NCI-H128 (cell line): ENCODE results near the gene CASP4.
A peak's percentile ranks its signal among the peaks of the same experiment; 100 is the strongest.
"Not testable (repeated sequence)": the region's sequence is repeated elsewhere in the genome, so short reads cannot be mapped to it uniquely, and the experiment has no call there.

ENCODE experiments used
- DNase-seq: peaks from one replicate; lab custom pipeline; 2025; ENCODE audit not compliant: unreplicated experiment; lab: John Stamatoyannopoulos, UW

CASP4 gene

DNA sequence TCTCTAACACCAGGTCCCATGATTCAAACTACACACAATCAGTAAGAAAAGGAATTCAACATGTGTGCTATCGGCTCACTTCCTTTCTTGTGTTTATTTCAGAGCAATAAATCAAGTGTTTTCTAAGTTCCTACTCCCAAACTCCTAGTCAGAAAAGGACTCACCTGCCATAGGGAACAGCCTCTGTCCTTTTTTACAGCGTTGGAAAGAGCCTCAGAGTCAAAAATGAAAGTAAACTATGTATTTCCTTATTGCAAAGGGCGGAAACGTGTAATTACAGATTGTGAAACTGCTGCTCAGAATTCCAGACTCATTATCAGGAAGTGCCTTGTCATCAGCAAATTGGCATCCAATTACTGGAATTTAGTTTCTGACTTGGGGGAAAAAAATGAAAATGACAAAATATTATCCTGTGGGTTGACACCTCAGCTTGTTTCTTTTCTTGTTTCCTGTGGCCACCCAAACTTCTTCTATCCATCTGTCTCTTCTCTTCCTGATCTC, at the start of gene CASP4:
Gene CASP4, minus strand, starts transcription at position 220 of the 501 bp plus-strand sequence. Its CDS starts 49 bp downstream, at position 171.
- no peak for DNase-seq

DNA sequence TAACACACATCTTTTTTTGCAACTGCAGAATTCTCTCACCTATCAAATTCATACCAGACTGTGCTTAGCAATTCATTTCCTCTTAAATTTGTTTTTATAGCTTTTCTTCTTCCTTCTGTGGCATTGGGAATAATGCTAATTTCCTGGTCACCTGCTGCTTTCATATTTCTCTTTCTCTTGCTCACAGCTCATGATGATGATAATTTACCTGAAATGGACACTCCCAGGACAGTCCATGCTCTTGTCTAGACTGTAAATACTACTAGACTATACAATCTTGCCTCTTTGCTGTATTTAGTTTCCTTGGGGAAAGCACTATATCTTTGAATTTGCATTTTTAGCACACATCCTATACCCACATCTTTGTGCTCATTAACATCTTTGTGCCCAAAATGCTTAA, 39.1 kb upstream of the CASP4 start:
- DNase-seq, result no peak

DNA sequence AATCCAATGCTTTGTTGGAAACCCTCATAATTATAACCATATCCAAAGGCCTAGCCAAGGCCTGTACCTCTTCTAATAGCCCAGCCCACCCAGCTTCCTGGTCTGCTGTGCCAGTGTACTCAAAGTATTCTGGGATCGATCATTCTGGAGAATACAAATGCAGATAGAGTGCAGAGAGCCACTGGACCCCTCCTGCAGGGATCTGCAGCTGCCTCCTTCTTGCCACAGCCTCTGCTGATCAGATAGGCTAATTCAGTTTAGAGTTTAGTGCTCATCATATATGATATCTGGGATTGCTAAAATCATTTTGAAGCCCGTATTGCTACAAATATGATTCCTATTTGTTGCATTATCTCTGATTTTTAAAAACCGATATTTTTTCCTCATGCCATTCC, 37.1 kb upstream of the CASP4 start:
- no peak for DNase-seq

- DNase-seq, result no peak
Observed at GRCh38 chr11:105004021-105004420, 35.6 kb upstream of the CASP4 start.

DNA sequence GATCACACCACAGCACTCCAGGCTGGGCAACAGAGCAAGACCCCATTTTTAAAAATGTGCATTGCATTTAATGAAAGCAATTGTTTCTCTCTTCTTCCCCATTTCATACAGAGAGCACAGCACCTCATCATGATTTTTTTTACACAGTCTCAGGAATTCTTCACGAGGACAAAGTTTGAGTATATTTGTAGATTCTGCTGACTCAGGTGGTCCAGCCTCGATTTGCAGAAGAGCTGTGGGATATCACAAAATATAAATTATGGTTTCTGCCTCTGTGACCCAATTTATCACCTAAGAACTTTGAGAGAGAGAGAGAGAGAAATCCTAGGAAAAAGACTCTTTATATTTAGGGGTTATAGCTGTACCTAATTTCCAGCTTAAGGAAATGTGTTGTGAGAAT, 34.8 kb upstream of the CASP4 start:
- no peak for DNase-seq

GRCh38 chr11:105000797-105001196, 32.4 kb upstream of the CASP4 start:
- DNase-seq, result no peak

DNA sequence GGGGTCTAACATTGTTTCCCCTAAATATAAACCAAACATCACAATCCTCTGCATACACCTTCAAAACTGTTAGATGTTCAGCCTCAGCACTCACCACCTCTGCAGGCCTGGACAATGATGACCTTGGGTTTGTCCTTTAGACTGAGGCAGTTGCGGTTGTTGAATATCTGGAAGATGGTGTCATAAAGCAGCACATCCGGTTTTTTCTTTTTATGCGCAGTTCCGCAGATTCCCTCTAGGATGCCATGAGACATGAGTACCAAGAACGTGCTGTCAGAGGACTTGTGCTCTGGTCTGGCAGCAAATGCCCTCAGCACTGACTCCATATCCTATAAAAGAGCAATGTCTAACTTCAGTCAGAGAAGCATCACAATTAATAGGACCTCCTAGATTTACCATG, 31.8 kb upstream of the CASP4 start:
- DNase-seq, result no peak

GRCh38 chr11:104999721-105000120, 31.3 kb upstream of the CASP4 start:
- no peak for DNase-seq

GRCh38 chr11:104997288-104997687, 28.9 kb upstream of the CASP4 start:
- no peak for DNase-seq

- DNase-seq, result peak; percentile 51
Observed at GRCh38 chr11:104995001-104995408, 26.6 kb upstream of the CASP4 start.

- no peak for DNase-seq
Observed at GRCh38 chr11:104992781-104993180, 24.4 kb upstream of the CASP4 start.

DNA sequence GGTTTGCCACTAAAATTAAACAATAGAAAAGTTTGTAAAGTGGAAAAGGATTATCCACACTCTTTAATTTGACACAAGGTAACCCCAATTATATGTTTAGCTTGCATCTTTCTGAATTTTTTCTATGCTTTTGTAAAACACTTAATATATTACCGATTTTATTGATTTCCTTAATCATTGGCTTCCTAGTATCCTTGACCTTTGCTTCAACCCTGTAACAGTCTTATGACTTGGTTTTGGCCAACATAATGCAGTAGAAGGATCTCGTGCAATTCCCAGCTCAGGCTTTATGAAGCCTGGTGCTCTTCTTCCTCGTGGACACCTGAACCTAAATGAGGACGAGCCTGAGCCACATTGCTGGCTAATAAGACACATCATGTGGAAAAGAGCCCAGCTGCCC, 23.6 kb upstream of the CASP4 start:
- no peak for DNase-seq

DNA sequence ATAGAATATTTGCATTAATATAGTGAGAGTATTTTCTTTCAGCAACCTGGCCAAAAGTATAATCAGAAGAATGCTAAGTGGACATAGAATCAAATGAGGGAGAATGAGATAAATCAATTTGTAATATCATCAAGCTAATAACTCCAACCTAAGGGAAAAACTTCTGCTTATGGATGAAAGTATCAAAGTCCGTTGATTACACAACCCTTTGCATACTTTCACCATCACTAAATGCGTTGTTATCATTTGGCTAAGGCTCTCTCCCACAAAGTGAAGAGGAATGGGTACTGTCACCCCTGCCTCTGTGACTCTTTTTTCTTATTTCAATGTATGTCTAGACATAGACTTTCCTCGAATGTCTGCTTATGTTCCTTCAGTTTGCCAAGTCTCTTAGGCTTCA, 16.4 kb upstream of the CASP4 start:
- no peak for DNase-seq

DNA sequence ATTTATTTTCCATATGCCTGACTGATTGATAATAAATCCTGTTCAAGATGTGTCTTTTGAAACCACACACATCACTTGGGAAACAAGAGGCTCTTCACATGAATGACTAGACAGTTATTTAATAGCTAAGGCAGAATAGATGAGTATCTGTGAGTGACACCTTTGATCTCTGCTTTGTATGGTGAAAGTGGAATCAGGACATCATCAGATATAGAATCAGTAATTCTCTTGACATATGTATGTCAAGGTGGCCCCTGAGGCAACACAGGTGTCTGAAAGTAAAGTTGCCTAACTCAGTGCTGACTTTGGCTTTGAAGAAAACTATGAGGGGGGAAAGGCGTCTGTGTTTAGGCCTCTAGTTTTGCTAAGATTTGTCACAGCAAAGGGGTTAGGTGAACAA, 11.5 kb upstream of the CASP4 start:
- DNase-seq, result no peak

DNA sequence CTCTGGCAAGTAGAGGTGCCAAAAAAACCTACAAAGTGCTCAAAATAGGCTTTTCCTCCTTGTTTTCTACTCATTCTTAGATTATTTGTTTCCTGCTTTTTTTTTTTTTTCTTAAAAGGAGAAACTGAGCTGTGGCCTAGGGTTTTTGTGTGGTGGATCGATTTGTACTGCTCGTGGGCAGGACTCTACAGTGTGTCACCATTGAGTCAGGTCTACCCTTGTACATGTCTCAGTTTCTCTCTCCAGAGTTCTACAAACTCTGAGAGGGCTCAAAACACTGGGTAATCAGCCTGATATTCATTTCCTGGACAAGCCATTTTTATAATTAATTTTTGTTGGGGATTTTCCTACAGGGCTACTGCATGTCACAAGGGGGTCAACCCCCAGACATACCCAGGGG, 5.2 kb upstream of the CASP4 start:
- DNase-seq, result no peak

GRCh38 chr11:104972924-104973323, 4.5 kb upstream of the CASP4 start:
- DNase-seq, result not testable (repeated sequence)

DNA sequence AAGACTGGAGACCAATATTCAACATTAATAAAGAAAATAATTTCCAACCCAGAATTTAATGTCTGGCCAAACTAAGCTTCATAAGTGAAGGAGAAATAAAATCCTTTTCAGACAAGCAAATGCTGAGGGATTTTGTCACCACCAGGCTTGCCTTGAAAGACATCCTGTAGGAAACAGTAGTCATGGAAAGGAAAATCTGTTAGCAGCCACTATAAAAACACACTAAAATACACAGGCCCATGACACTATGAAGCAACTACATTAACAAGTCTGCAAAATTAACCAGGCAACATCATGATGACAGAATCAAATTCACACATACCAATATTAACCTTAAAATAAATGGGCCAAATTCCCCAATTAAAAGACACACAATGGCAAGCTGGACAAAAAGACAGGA, 2.4 kb upstream of the CASP4 start:
- DNase-seq, result no peak

- no peak for DNase-seq
Observed at GRCh38 chr11:104968856-104969776, 742 bp upstream of the CASP4 start.

GRCh38 chr11:104967534-104968354, 630 bp downstream of the CASP4 start:
- DNase-seq, result no peak

DNA sequence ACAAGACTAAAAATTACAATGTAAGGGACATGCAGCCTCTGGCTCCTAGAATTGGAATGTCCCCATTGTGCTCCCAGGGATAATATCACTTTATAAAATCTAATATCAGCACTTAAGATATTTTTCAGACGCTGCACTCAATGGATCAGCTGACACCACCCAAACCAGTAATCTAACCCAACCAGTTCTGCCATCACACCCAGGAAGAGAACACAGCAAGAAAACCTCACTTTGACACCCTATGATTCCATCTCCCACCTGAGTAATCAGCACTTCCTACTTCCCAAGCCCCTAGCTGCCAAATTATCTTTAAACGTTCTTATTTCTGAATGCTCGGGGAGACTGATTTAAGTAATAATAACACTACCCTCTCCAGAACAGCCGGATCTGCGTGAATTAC, 2.6 kb downstream of the CASP4 start:
- no peak for DNase-seq

DNA sequence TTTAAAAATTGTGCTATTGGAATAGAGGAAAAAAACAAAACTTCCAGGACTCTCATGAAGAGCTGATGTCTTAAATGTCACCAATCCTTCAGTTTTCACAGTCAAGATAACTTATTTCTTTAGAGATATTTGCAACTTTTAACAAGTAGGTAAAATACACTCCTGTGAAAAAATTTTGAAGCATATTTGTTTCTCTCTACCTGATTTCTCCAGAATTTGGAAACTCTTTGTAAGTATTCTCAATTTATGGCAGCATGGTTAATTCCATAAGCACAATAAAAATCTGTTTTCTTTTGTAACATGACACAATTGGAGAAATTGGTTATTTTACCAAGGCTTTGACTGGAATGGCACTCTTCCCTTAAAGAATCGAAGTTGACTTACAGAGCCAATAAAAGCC, 4.1 kb downstream of the CASP4 start:
- DNase-seq, result no peak

- no peak for DNase-seq
Observed at GRCh38 chr11:104962852-104963251, 5.5 kb downstream of the CASP4 start.
